ENCODE results near the gene MYBPH.

Gene MYBPH

GRCh38 chr1:203178821-203179666 is 3.4 kb upstream of the MYBPH start:
- no peak overlapping the region for H3K27ac ChIP-seq
- no peaks in the 10 kb centered on the region for H3K79me2 ChIP-seq (ENCODE audit: insufficient read depth, low read depth)
- no peak overlapping the region for H2AFZ ChIP-seq (ENCODE audit: low read depth)
- H3K4me3 ChIP-seq (IDR thresholded peaks at IDR 0.05; ENCODE audit: insufficient read depth, low read depth, low read length): no peak overlapping the region
- no peaks in the 10 kb centered on the region for H4K20me1 ChIP-seq (ENCODE audit: insufficient read depth)
- no peak overlapping the region for H3K9ac ChIP-seq
- H3K36me3 ChIP-seq (ENCODE audit: insufficient read depth): no peaks in the 10 kb centered on the region
- H3K4me1 ChIP-seq (ENCODE audit: low read depth, poor library complexity, severe bottlenecking): no peaks in the 10 kb centered on the region
- no peak for TF ChIP-seq CTCF (conservative IDR thresholded peaks at IDR 0.05; ENCODE audit: low read depth, low read length)
- no peak overlapping the region for H3K4me2 ChIP-seq
- H3K27me3 ChIP-seq (ENCODE audit: insufficient read depth, low read depth): peaks cover 6% of the 10 kb centered on the region; the same call in 1 of the 2 replicates

- Histone ChIP-seq H3K36me3 (ENCODE audit: insufficient read depth) (no peaks in the 10 kb centered on the region), H3K9ac (no peak overlapping the region), H3K4me3 (IDR thresholded peaks at IDR 0.05; ENCODE audit: insufficient read depth, low read depth, low read length) (no peak overlapping the region), H4K20me1 (ENCODE audit: insufficient read depth) (no peaks in the 10 kb centered on the region), H3K27ac (no peak overlapping the region), H3K4me1 (ENCODE audit: low read depth, poor library complexity, severe bottlenecking) (no peaks in the 10 kb centered on the region), H3K27me3 (ENCODE audit: insufficient read depth, low read depth) (peaks cover 6% of the 10 kb centered on the region; the same call in 1 of the 2 replicates), H2AFZ (ENCODE audit: low read depth) (no peak overlapping the region), H3K79me2 (ENCODE audit: insufficient read depth, low read depth) (no peaks in the 10 kb centered on the region), H3K4me2 (no peak overlapping the region)
- no peak for TF ChIP-seq CTCF (conservative IDR thresholded peaks at IDR 0.05; ENCODE audit: low read depth, low read length)
Measured at GRCh38 chr1:203178083-203178482, 2.5 kb upstream of the MYBPH start.

GRCh38 chr1:203177470-203178039 is 1.9 kb upstream of the MYBPH start:
- no peak overlapping the region for H3K4me3 ChIP-seq (IDR thresholded peaks at IDR 0.05; ENCODE audit: insufficient read depth, low read depth, low read length)
- H3K4me1 ChIP-seq (ENCODE audit: low read depth, poor library complexity, severe bottlenecking): no peaks in the 10 kb centered on the region
- H3K36me3 ChIP-seq (ENCODE audit: insufficient read depth): no peaks in the 10 kb centered on the region
- TF ChIP-seq CTCF (conservative IDR thresholded peaks at IDR 0.05; ENCODE audit: low read depth, low read length): no peak
- no peak overlapping the region for H2AFZ ChIP-seq (ENCODE audit: low read depth)
- no peaks in the 10 kb centered on the region for H3K79me2 ChIP-seq (ENCODE audit: insufficient read depth, low read depth)
- H3K4me2 ChIP-seq: no peak overlapping the region
- no peaks in the 10 kb centered on the region for H4K20me1 ChIP-seq (ENCODE audit: insufficient read depth)
- peaks cover 6% of the 10 kb centered on the region; the same call in 1 of the 2 replicates for H3K27me3 ChIP-seq (ENCODE audit: insufficient read depth, low read depth)
- H3K27ac ChIP-seq: no peak overlapping the region
- no peak overlapping the region for H3K9ac ChIP-seq

- Histone ChIP-seq H3K4me3 (IDR thresholded peaks at IDR 0.05; ENCODE audit: insufficient read depth, low read depth, low read length) (no peak overlapping the region), H3K79me2 (ENCODE audit: insufficient read depth, low read depth) (no peaks in the 10 kb centered on the region), H3K9ac (no peak overlapping the region), H4K20me1 (ENCODE audit: insufficient read depth) (no peaks in the 10 kb centered on the region), H3K27ac (no peak overlapping the region), H2AFZ (ENCODE audit: low read depth) (no peak overlapping the region), H3K36me3 (ENCODE audit: insufficient read depth) (no peaks in the 10 kb centered on the region), H3K27me3 (ENCODE audit: insufficient read depth, low read depth) (peaks cover 6% of the 10 kb centered on the region; the same call in 1 of the 2 replicates), H3K4me1 (ENCODE audit: low read depth, poor library complexity, severe bottlenecking) (no peaks in the 10 kb centered on the region), H3K4me2 (no peak overlapping the region)
- TF ChIP-seq CTCF (conservative IDR thresholded peaks at IDR 0.05; ENCODE audit: low read depth, low read length): no peak
Measured at GRCh38 chr1:203177036-203177405, 1.4 kb upstream of the MYBPH start.
